ENCODE measurements around the gene ROCK2. TPM values are rescaled to one million over a fixed set of nuclear protein-coding genes. Genes with fewer than 3 reads are reported as not detected.

Gene ROCK2
- total RNA-seq, 1 donor from 2014 or later: 54.3 TPM

DNA sequence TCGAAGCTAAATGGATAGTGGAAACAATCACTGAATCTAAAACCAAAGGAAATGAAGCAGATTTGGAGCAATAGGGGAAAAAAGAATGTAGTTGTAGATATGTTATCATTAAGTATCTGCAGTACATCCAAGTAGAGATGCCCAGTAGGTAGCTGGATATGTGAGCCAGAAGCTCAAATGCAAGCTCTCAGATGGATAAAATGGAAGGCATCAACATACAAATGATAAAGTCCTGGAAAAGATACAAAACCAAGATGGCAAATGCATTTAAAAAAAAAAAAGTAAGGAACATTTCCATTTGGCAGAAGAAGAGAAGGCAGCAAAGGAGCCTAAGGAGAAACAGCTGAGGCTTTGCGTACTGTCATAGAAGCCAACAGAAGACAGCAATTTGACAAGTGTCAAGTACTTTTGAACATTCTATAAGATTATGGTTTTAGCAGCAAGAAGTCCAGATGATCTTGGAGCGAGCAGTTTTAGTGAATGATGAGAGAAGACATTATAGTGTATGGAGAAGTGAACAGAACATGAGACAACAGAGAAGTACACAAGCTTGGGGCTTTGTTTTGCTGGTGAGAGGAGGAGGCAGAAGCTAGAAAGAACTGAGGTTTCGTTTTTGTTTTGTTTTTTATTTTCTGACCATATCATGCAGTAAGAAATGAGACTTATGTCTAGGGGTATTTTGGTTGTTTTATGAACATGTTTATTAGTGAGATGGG is 18.3 kb downstream of the ROCK2 start:
- DNase-seq: no peak
- H3K4me3 ChIP-seq: no peak overlapping the region
- no peaks in the 10 kb centered on the region for H3K36me3 ChIP-seq
- intact Hi-C loops (cut with DNase I): no loop called here
- TF ChIP-seq, protein P1, sequence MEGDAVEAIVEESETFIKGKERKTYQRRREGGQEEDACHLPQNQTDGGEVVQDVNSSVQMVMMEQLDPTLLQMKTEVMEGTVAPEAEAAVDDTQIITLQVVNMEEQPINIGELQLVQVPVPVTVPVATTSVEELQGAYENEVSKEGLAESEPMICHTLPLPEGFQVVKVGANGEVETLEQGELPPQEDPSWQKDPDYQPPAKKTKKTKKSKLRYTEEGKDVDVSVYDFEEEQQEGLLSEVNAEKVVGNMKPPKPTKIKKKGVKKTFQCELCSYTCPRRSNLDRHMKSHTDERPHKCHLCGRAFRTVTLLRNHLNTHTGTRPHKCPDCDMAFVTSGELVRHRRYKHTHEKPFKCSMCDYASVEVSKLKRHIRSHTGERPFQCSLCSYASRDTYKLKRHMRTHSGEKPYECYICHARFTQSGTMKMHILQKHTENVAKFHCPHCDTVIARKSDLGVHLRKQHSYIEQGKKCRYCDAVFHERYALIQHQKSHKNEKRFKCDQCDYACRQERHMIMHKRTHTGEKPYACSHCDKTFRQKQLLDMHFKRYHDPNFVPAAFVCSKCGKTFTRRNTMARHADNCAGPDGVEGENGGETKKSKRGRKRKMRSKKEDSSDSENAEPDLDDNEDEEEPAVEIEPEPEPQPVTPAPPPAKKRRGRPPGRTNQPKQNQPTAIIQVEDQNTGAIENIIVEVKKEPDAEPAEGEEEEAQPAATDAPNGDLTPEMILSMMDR (IDR thresholded peaks at IDR 0.05): no peak
- peaks cover 30% of the 10 kb centered on the region for H3K4me1 ChIP-seq
- no peaks in the 10 kb centered on the region for H3K27me3 ChIP-seq (ENCODE audit: low read depth)
- H3K27ac ChIP-seq: no peak overlapping the region
- H3K9me3 ChIP-seq: no peaks in the 10 kb centered on the region
- no peak for ATAC-seq

DNA sequence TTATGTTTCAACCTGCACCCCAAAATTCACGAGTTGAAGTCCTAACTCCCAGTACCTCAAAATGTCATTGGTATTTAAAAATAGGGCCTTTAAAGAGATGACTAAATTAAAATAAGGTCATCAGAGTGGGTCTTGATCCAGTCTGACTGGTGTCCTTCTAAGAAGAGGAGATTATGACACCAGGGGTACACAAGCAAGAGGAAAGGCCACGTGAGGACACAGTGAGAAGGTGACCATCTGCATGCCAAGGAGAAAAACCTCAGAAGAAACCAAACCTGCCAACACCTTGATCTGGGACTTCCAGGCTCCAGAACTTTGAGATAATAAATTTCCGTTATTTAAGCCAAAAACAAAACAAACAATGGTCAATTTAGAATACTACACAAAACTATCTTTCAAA is 22.6 kb downstream of the ROCK2 start:
- Histone ChIP-seq H3K9me3 (no peaks in the 10 kb centered on the region), H3K4me1 (peaks cover 15% of the 10 kb centered on the region), H3K27ac (no peak overlapping the region), H3K27me3 (ENCODE audit: low read depth) (no peaks in the 10 kb centered on the region), H3K36me3 (no peaks in the 10 kb centered on the region), H3K4me3 (no peak overlapping the region)
- no peak for DNase-seq
- TF ChIP-seq, protein P1 (IDR thresholded peaks at IDR 0.05): no peak
- intact Hi-C loops (cut with DNase I): no loop called here
- no peak for ATAC-seq

DNA sequence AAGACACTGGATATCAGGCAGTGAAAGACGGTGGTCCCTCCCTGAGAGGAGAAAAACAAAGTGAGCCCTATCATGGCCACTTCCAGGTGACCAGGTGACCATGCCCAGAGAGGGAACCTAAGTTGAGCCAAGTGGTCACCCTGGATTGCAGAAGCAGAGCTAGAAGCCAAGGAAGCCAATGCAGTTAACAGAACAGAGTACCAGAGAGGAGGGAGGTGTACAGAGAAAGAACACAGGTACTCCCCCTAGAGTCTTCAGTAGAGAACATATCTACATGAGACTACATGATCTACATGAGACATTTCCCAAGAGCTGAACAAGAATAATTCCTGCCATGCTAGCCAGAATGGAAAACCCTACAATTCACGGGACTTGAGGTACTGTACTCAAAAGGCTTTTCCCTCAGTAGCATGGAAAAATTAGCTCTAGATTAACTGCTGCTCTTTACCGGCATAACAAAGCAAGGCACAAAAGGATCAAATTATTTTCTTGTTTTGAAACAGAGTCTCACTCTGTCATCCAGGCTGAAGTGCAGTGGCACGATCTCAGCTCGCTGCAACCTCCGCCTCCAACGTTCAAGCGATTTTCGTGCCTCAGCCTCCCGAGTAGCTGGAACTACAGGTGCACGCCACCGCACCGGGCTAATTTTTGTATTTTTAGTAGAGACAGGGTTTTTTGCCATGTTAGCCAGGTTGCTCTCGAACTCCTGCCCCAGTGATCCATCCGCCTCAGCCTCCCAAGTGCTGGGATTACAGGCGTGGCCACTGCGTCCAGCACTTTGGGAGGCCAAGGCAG is 23.5 kb downstream of the ROCK2 start:
- DNase-seq: no peak
- TF ChIP-seq, protein P1 (IDR thresholded peaks at IDR 0.05): no peak
- Histone ChIP-seq H3K36me3 (no peaks in the 10 kb centered on the region), H3K27me3 (ENCODE audit: low read depth) (no peaks in the 10 kb centered on the region), H3K4me1 (peaks cover 16% of the 10 kb centered on the region), H3K27ac (no peak overlapping the region), H3K9me3 (no peaks in the 10 kb centered on the region), H3K4me3 (no peak overlapping the region)
- intact Hi-C loops (cut with DNase I): no loop called here
- no peak for ATAC-seq

DNA sequence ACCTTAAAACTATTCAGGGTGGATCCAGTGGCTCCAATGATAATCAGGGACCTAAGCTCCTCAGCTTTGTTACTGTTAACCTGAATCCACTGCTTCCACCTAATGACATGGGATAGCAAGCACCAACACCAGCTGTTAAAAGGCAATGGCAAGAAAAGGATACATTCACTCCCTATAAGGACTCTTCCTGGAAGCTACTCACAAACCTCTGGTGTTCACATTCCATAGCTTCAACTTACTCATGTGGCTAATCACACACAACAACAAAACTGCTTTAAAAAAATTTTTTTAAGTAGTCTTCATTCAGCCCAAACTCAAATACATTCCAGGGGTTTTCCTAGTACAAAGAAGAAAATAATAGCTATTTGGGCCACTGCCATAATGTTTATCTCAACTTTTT is 24.5 kb downstream of the ROCK2 start:
- ATAC-seq: no peak
- Histone ChIP-seq H3K27ac (no peak overlapping the region), H3K4me1 (peaks cover 21% of the 10 kb centered on the region), H3K27me3 (ENCODE audit: low read depth) (no peaks in the 10 kb centered on the region), H3K4me3 (no peak overlapping the region), H3K9me3 (no peaks in the 10 kb centered on the region), H3K36me3 (no peaks in the 10 kb centered on the region)
- TF ChIP-seq, protein P1 (IDR thresholded peaks at IDR 0.05): no peak
- intact Hi-C loops (cut with DNase I): no loop called here
- DNase-seq: no peak

DNA sequence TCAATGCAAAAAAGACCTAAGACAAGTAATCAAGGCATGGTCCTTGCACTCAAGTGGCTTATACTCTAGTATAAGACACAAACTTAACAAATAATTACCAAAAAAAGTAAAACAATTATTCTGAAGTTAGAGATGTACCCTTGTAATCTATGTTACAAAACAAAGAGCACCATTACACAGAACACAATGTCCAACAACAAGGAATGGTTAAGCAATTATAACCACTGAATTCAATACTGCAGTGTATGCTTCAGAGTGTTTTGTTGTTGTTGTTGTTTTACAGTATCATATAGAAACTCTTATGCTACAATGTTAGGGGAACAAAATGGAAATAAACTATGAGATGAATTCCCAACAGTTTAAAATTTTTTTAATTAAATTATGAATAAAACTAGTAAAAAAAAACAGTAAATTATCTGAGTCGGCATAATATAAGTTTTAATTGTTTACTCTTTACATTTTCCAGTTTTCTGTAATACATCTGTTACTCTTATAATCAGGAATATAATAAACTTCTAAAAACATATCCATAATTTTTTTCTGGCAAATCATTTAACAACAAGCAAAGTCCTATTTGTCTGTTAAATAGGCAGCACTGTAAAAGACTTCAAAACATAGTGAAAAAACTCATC is 29.2 kb downstream of the ROCK2 start:
- ATAC-seq: no peak
- intact Hi-C loops (cut with DNase I): no loop called here
- Histone ChIP-seq H3K27me3 (ENCODE audit: low read depth) (no peaks in the 10 kb centered on the region), H3K27ac (no peak overlapping the region), H3K9me3 (no peaks in the 10 kb centered on the region), H3K4me3 (no peak overlapping the region), H3K4me1 (peaks cover 26% of the 10 kb centered on the region), H3K36me3 (no peaks in the 10 kb centered on the region)
- no peak for DNase-seq
- TF ChIP-seq, protein P1 (IDR thresholded peaks at IDR 0.05): no peak

All from lower lobe of right lung (tissue), 2 donors.